Subcutaneous adipose tissue (tissue), 4 donors: ENCODE data around the gene STIM1. TPM values are rescaled to one million over a fixed set of nuclear protein-coding genes. Genes with fewer than 3 reads are reported as not detected.

Experiments
- total RNA-seq, 4 donors: library from RNA; depleted of rRNA; stranded (reverse); fragments of >200 nt; gene quantifications; one replicate each; pipeline ENCODE4 v1.1.0, GENCODE V29; 2016
- TF ChIP-seq, protein P1 (sequence below): fragments of 450-650 bp; IDR thresholded peaks from one replicate; pipeline ENCODE4 v1.5.1; 2016; ENCODE audit warnings: low read depth, mild to moderate bottlenecking, control low read depth, antibody characterized with exemption, moderate library complexity

Gene STIM1
- total RNA-seq, 4 donors from 2014 or later = 39.5 to 64.8 (median 43.3) TPM

DNA sequence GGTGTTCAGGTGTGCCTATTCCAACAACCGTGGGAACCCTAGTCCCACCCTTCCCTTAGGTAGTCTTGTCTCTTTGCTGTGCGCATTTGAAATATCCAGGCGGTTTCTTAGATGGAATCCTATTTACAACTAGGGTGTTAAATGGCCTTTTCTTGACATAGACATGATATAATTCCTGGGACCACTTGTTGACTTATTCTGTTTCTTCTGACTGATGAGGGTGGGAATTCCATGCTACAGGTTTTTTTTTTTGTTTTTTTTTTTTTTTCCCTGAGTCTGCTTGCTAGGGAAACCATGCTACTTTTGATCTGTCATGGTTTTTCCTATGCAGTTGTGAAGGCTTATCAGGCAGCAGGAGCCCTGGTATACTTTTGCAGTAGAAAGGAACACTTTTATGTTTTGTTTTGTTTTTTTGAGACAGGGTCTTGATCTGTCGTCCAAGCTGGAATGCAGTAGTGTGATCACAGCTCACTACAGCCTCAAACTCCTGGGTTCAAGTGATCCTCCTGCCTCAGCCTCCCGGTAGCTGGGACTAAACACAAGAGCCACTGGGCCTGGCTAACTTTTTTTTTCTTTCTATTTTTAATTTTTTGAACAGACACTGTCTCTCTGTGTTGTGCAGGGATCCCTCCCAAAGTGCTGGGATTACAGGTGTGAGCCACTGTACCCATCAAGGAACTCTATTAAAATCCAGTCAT, 1.5 kb downstream of the STIM1 start:
- TF ChIP-seq, protein P1, sequence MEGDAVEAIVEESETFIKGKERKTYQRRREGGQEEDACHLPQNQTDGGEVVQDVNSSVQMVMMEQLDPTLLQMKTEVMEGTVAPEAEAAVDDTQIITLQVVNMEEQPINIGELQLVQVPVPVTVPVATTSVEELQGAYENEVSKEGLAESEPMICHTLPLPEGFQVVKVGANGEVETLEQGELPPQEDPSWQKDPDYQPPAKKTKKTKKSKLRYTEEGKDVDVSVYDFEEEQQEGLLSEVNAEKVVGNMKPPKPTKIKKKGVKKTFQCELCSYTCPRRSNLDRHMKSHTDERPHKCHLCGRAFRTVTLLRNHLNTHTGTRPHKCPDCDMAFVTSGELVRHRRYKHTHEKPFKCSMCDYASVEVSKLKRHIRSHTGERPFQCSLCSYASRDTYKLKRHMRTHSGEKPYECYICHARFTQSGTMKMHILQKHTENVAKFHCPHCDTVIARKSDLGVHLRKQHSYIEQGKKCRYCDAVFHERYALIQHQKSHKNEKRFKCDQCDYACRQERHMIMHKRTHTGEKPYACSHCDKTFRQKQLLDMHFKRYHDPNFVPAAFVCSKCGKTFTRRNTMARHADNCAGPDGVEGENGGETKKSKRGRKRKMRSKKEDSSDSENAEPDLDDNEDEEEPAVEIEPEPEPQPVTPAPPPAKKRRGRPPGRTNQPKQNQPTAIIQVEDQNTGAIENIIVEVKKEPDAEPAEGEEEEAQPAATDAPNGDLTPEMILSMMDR = no peak

DNA sequence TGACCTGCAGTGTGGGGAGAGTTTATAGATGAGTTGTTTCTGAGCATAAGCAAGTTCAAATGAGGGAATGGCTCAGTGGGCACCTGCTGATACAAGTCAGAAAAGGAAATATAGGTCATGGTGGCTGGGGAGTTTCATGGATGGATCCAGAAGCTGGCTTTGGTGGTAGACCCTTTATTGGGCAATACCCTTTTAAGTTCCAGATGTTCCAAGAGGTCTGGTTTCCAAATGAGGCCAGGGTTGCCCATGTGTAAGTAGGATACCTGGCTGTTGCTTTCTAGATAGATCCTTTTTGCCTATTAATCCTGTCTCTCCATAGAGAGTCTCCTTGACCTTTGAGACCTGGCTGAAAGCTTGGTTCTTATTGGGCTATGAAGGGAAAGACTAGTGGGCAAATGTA, 2.2 kb downstream of the STIM1 start:
- TF ChIP-seq, protein P1 = no peak

DNA sequence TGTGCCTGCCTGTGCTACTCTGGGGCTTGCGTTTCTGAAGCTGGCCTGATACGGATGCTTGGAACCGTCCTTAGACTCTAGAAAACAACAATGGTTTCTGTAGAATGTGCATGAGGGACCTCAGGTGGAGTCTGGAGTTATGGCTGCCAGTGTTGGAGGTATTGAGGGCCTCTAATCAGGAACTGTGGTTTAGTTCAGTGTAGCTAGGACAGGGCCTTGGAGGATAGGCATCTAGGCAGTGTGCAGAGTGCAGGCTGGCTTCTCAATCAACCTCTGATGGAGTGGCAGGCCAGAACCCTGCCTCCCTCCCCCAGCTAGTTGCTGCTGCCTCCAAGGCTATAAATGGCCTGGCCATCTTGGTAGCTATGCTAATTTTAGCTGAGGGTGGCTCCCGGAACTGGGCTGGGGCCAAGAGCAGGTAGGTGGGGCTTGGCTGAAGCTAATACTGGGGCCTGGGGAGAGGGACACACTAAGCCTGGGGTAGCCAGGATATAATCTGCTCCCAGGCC, 4.0 kb downstream of the STIM1 start:
- TF ChIP-seq, protein P1 = no peak

DNA sequence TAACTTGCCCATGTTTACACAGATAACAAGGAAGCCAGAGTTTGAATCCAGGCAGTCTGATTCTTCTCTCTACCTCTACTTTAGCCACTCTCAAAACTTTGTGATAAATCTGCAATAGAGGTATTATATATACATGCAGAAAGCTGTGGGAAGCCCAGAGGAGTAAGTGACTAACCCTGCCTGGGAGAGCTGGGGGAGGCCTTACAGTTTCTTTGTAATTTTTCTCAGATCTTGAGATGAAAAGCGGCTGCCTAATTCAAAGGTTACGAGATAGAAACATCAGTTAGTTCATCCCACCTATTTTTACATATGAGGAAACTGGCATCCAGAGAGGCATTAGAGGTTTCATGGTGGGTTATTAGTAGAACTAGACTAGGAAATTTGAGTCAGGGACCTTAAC, 4.9 kb downstream of the STIM1 start:
- TF ChIP-seq, protein P1 = no peak

DNA sequence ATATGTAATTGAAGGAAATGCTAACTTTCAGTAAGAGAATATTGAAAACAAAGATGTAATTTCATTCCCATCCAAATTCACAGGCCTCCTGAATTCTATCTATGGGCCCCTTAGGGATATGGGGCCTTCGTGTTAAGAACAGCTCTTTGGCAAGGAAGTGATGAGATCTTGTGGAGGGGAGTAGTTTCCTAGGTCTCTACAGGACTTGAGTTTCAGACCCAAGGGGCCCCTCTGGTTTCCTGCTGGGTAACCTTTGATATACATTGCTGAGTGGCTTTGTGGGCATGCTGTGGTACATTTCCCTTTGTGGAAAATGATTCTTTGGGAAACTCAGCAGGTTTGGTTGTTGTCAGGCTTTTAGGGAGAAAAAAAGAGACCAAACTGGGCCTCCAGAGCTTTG, 6.2 kb downstream of the STIM1 start:
- TF ChIP-seq, protein P1 = no peak

DNA sequence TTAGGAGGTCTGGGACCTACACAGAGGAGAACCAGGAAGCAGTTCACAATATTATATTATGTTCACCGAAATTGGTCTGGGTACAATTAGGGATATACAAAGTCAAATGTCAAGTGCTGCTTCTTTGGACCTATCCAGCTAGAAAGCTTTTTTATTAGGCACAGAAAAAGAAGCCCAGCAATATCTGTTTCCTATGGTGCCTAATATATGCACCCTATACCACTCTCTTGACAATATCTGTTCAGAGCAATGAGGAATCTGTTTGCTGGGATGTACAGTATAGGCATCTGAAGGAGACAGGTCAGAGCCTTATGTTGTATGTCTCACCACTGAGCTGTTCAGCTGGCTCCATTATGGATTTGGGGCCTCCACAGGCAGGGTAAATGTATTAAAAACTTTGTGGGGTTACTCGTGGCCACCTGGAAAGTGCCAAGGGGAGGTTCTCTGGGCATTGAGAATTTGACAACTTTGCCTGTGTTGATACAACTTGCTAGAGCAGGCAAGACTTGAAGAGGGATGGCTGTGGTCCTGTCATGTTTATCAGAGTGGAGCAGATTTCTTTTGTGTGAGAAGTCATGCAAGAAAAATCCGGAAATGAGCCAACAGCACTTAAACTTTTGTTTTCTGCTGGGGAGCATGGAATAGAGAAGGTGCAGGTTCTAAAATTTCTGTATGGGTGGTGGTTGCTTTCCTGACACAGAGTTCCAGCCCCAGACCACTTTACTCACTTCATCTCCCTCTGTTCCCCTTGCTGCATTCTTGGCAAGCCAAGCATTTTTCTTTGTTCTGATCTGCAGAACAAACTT, 10.1 kb downstream of the STIM1 start:
- TF ChIP-seq, protein P1 = no peak

DNA sequence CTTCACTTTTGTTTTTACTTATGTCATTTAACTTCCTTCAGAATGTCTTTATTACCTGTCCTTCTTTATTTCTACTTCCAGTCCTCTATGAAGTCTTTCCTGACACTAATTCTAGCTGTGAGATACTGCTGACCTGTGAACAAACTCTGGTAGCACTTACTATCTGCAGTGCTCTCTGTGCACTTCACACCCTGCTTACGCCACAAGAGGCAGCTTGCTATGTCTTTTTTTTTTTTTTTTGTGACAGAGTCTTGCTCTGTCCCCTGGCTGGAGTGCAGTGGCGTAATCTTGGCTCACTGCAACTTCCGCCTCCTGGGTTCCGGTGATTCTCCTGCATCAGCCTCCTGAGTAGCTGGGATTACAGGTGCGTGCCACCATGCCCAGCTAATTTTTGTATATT, 10.7 kb downstream of the STIM1 start:
- TF ChIP-seq, protein P1 = no peak
